HEK293 (cell line): ENCODE data around the gene CEP76.
"Not testable (repeated sequence)": the region's sequence is repeated elsewhere in the genome, so short reads cannot be mapped to it uniquely, and the experiment has no call there.

Experiments
- CTCF ChIA-PET: fragments of 350-600 bp; formaldehyde crosslinking; extraction: SDS; loops from one replicate; lab custom pipeline; 2021; ENCODE audit warnings: antibody characterized with exemption; lab: Yijun Ruan, JAX
- POLR2A ChIA-PET: fragments of 300-600 bp; formaldehyde crosslinking; extraction: SDS; loops from one replicate; lab custom pipeline; 2020; ENCODE audit warnings: antibody characterized with exemption, inconsistent platforms; lab: Yijun Ruan, JAX
- H3K27ac ChIP-seq: fragments of 200-500 bp; sonication (Bioruptor generic); 2 replicates; pipeline ENCODE4 v1.5.1; 2014; ENCODE audit warnings: low read depth, low read length, control low read depth, inconsistent platforms; ENCODE audit errors: extremely low read depth
- H3K36me3 ChIP-seq, 2 experiments: fragments of 200-500 bp in 1 of 2; sonication (Bioruptor generic) in 1 of 2; 1 replicate in 1 of 2; 2 replicates in 1 of 2; pipeline ENCODE4 v1.5.1; 2014 to 2017; ENCODE audit warnings: inconsistent platforms in 2 of 2, low read length in 2 of 2; ENCODE audit not compliant: control insufficient read depth in 2 of 2, insufficient read depth in 1 of 2
- H3K4me1 ChIP-seq: fragments of 200-500 bp; sonication (Bioruptor generic); 2 replicates; pipeline ENCODE4 v1.5.1; 2014; ENCODE audit warnings: mild to moderate bottlenecking, low read length, inconsistent platforms; ENCODE audit not compliant: control insufficient read depth, insufficient read depth
- H3K4me3 ChIP-seq: 2 replicates; pipeline ENCODE4 v1.5.1; 2011; ENCODE audit warnings: low read depth, mild to moderate bottlenecking, control low read depth, low read length, moderate library complexity
- H3K9me3 ChIP-seq: fragments of 200-500 bp; sonication (Bioruptor generic); 2 replicates; pipeline ENCODE4 v1.5.1; 2014; ENCODE audit warnings: low read depth, low read length, inconsistent platforms; ENCODE audit not compliant: control insufficient read depth, insufficient read depth
- GLI2 ChIP-seq: fragments of 450-650 bp; formaldehyde crosslinking; IDR thresholded peaks from 2 replicates; pipeline ENCODE4; 2017; ENCODE audit warnings: missing biosample characterization, missing genetic modification characterization, low read depth, borderline replicate concordance
- KLF8 ChIP-seq: fragments of 450-650 bp; formaldehyde crosslinking; IDR thresholded peaks from 2 replicates; pipeline ENCODE4 v1.5.1; 2016; ENCODE audit warnings: missing biosample characterization, missing genetic modification characterization
- KLF9 ChIP-seq: fragments of 450-650 bp; formaldehyde crosslinking; IDR thresholded peaks from 2 replicates; pipeline ENCODE4 v1.5.1; 2016; ENCODE audit warnings: missing biosample characterization, missing genetic modification characterization, low read depth
- OVOL3 ChIP-seq: fragments of 450-650 bp; formaldehyde crosslinking; IDR thresholded peaks from 2 replicates; pipeline ENCODE4 v1.5.1; 2016; ENCODE audit warnings: missing biosample characterization, missing genetic modification characterization
- PRDM1 ChIP-seq: fragments of 450-650 bp; formaldehyde crosslinking; IDR thresholded peaks from 2 replicates; pipeline ENCODE4; 2016; ENCODE audit warnings: missing biosample characterization, missing genetic modification characterization
- SALL2 ChIP-seq: fragments of 450-650 bp; formaldehyde crosslinking; IDR thresholded peaks from 2 replicates; pipeline ENCODE4 v1.5.0; 2017; ENCODE audit warnings: missing biosample characterization, mild to moderate bottlenecking, missing genetic modification characterization, borderline replicate concordance
- ZNF146 ChIP-seq: fragments of 450-650 bp; formaldehyde crosslinking; IDR thresholded peaks from 2 replicates; pipeline ENCODE4 v1.5.1; 2016; ENCODE audit warnings: missing biosample characterization, missing genetic modification characterization
- ZNF169 ChIP-seq: fragments of 450-650 bp; formaldehyde crosslinking; IDR thresholded peaks from 2 replicates; pipeline ENCODE4 v1.5.1; 2016; ENCODE audit warnings: missing biosample characterization, missing genetic modification characterization
- ZNF302 ChIP-seq: fragments of 450-650 bp; formaldehyde crosslinking; IDR thresholded peaks from 2 replicates; pipeline ENCODE4 v1.5.1; 2016; ENCODE audit warnings: missing biosample characterization, missing genetic modification characterization, low read depth
- ZNF426 ChIP-seq: fragments of 450-650 bp; formaldehyde crosslinking; IDR thresholded peaks from 2 replicates; pipeline ENCODE4 v1.5.1; 2017; ENCODE audit warnings: missing biosample characterization, missing genetic modification characterization, mild to moderate bottlenecking, inconsistent platforms, moderate library complexity
- ZNF501 ChIP-seq: fragments of 450-650 bp; formaldehyde crosslinking; IDR thresholded peaks from 2 replicates; pipeline ENCODE4 v1.5.1; 2016; ENCODE audit warnings: missing biosample characterization, missing genetic modification characterization
- ZNF747 ChIP-seq: fragments of 450-650 bp; formaldehyde crosslinking; IDR thresholded peaks from 2 replicates; pipeline ENCODE4 v1.5.1; 2016; ENCODE audit warnings: missing biosample characterization, missing genetic modification characterization
- ZSCAN16 ChIP-seq: fragments of 450-650 bp; formaldehyde crosslinking; IDR thresholded peaks from 2 replicates; pipeline ENCODE4 v1.5.1; 2016; ENCODE audit warnings: missing biosample characterization, missing genetic modification characterization
- TF ChIP-seq, protein P1 (sequence below): fragments of 450-650 bp; formaldehyde crosslinking; IDR thresholded peaks from 2 replicates; pipeline ENCODE4 v1.5.1; 2016; ENCODE audit warnings: missing biosample characterization, missing genetic modification characterization
- TF ChIP-seq, protein P2 (sequence below): fragments of 450-650 bp; formaldehyde crosslinking; IDR thresholded peaks from 2 replicates; pipeline ENCODE4 v1.5.1; 2016; ENCODE audit warnings: missing biosample characterization, missing genetic modification characterization
- TF ChIP-seq, protein P3 (sequence below): IDR thresholded peaks from 2 replicates; pipeline ENCODE4 v1.6.1; 2011; ENCODE audit warnings: mild to moderate bottlenecking, low read depth, low read length, borderline replicate concordance
- TF ChIP-seq, protein P4 (sequence below): fragments of 450-650 bp; formaldehyde crosslinking; IDR thresholded peaks from 2 replicates; pipeline ENCODE4 v1.5.1; 2017; ENCODE audit warnings: missing biosample characterization, missing genetic modification characterization
- TF ChIP-seq, protein P5 (sequence below): fragments of 450-650 bp; formaldehyde crosslinking; IDR thresholded peaks from 2 replicates; pipeline ENCODE4 v1.5.1; 2017; ENCODE audit warnings: missing biosample characterization, missing genetic modification characterization
- TF ChIP-seq, protein P6 (sequence below): sonication (generic); formaldehyde crosslinking; IDR thresholded peaks from 2 replicates; pipeline ENCODE4 v1.8.1; 2022; ENCODE audit warnings: mild to moderate bottlenecking, moderate library complexity, missing genetic modification reagents
- TF ChIP-seq, protein P7 (sequence below): fragments of 450-650 bp; formaldehyde crosslinking; IDR thresholded peaks from 2 replicates; pipeline ENCODE4 v1.5.1; 2017; ENCODE audit warnings: missing biosample characterization, missing genetic modification characterization

The CEP76 gene

DNA sequence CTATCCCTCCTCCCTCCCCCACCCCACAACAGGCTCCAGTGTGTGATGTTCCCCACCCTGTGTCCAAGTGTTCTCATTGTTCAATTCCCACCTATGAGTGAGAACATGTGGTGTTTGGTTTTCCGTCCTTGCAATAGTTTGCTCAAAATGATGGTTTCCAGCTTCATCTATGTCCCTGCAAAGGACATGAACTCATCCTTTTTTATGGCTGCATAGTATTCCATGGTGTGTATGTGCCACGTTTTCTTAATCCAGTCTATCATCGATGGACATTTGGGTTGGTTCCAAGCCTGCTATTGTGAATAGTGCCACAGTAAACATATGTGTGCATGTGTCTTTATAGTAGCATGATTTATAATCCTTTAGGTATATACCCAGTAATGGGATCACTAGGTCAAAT lies 75.3 kb downstream of the CEP76 start:
- H3K36me3 ChIP-seq, CTCF ChIA-PET, H3K4me3 ChIP-seq, POLR2A ChIA-PET, H3K4me1 ChIP-seq, H3K9me3 ChIP-seq, H3K27ac ChIP-seq: not testable (repeated sequence)
- TF ChIP-seq ZNF146 (tag by site-specific recombination), result peak; percentile 85
- TF ChIP-seq, protein P1, sequence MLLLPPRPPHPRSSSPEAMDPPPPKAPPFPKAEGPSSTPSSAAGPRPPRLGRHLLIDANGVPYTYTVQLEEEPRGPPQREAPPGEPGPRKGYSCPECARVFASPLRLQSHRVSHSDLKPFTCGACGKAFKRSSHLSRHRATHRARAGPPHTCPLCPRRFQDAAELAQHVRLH (tag by site-specific recombination), result 0 out of 2 replicates have a peak, but pooled peaks have one; percentile 27
- TF ChIP-seq, protein P2, sequence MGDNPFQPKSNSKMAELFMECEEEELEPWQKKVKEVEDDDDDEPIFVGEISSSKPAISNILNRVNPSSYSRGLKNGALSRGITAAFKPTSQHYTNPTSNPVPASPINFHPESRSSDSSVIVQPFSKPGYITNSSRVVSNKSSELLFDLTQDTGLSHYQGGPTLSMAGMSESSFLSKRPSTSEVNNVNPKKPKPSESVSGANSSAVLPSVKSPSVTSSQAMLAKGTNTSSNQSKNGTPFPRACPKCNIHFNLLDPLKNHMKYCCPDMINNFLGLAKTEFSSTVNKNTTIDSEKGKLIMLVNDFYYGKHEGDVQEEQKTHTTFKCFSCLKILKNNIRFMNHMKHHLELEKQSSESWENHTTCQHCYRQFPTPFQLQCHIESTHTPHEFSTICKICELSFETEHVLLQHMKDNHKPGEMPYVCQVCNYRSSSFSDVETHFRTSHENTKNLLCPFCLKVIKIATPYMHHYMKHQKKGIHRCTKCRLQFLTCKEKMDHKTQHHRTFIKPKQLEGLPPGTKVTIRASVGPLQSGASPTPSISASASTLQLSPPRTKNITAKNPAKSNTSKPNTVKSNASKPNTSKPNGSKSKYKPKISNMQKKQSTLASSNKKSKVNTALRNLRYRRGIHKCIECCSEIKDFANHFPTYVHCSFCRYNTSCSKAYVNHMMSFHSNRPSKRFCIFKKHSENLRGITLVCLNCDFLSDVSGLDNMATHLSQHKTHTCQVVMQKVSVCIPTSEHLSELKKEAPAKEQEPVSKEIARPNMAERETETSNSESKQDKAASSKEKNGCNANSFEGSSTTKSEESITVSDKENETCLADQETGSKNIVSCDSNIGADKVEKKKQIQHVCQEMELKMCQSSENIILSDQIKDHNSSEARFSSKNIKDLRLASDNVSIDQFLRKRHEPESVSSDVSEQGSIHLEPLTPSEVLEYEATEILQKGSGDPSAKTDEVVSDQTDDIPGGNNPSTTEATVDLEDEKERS (tag by site-specific recombination), result peak; percentile 70; the same call in 1 of the 2 replicates

DNA sequence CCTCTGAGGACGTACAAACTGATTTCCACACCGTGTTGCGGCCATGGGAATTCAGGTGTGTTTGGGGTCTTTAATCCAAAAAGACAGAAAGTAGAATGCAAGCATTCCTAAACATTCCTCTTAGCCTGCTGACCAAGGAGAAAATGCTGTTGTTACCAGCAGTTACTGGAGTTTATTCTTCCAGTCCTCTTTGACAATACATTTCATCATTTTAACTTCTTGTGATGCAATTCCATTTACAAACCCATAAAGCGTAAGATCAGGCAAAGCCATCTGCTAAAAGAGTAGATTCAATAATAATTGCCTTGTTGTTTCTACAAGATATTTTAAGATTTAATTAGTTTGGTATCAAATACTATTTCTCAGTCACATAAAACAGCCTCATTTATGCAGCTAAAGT lies 77.3 kb downstream of the CEP76 start:
- POLR2A ChIA-PET, result no interaction called here
- Histone ChIP-seq H3K27ac (no peak overlapping the region), H3K4me1 (peaks cover 6% of the 10 kb centered on the region), H3K9me3 (no peaks in the 10 kb centered on the region), H3K36me3 (no peaks in the 10 kb centered on the region; a peak in 1 of 3 replicates), H3K4me3 (no peak overlapping the region)
- TF ChIP-seq KLF8 (tag by site-specific recombination) (no peak), ZNF169 (tag by site-specific recombination) (no peak), GLI2 (tag by site-specific recombination) (no peak), PRDM1 (tag by site-specific recombination) (no peak), SALL2 (tag by site-specific recombination) (no peak), ZNF501 (tag by site-specific recombination) (no peak), ZNF747 (tag by site-specific recombination) (no peak), ZNF426 (tag by site-specific recombination) (no peak), KLF9 (tag by site-specific recombination) (no peak), ZNF302 (tag by site-specific recombination) (no peak), ZSCAN16 (no peak), OVOL3 (tag by site-specific recombination) (no peak)
- TF ChIP-seq, protein P3, sequence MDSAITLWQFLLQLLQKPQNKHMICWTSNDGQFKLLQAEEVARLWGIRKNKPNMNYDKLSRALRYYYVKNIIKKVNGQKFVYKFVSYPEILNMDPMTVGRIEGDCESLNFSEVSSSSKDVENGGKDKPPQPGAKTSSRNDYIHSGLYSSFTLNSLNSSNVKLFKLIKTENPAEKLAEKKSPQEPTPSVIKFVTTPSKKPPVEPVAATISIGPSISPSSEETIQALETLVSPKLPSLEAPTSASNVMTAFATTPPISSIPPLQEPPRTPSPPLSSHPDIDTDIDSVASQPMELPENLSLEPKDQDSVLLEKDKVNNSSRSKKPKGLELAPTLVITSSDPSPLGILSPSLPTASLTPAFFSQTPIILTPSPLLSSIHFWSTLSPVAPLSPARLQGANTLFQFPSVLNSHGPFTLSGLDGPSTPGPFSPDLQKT, result no peak
- TF ChIP-seq, protein P1 (tag by site-specific recombination), result no peak
- TF ChIP-seq, protein P4, sequence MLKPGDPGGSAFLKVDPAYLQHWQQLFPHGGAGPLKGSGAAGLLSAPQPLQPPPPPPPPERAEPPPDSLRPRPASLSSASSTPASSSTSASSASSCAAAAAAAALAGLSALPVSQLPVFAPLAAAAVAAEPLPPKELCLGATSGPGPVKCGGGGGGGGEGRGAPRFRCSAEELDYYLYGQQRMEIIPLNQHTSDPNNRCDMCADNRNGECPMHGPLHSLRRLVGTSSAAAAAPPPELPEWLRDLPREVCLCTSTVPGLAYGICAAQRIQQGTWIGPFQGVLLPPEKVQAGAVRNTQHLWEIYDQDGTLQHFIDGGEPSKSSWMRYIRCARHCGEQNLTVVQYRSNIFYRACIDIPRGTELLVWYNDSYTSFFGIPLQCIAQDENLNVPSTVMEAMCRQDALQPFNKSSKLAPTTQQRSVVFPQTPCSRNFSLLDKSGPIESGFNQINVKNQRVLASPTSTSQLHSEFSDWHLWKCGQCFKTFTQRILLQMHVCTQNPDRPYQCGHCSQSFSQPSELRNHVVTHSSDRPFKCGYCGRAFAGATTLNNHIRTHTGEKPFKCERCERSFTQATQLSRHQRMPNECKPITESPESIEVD (tag by site-specific recombination), result no peak
- TF ChIP-seq, protein P5, sequence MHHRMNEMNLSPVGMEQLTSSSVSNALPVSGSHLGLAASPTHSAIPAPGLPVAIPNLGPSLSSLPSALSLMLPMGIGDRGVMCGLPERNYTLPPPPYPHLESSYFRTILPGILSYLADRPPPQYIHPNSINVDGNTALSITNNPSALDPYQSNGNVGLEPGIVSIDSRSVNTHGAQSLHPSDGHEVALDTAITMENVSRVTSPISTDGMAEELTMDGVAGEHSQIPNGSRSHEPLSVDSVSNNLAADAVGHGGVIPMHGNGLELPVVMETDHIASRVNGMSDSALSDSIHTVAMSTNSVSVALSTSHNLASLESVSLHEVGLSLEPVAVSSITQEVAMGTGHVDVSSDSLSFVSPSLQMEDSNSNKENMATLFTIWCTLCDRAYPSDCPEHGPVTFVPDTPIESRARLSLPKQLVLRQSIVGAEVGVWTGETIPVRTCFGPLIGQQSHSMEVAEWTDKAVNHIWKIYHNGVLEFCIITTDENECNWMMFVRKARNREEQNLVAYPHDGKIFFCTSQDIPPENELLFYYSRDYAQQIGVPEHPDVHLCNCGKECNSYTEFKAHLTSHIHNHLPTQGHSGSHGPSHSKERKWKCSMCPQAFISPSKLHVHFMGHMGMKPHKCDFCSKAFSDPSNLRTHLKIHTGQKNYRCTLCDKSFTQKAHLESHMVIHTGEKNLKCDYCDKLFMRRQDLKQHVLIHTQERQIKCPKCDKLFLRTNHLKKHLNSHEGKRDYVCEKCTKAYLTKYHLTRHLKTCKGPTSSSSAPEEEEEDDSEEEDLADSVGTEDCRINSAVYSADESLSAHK (tag by site-specific recombination), result no peak
- TF ChIP-seq, protein P6, sequence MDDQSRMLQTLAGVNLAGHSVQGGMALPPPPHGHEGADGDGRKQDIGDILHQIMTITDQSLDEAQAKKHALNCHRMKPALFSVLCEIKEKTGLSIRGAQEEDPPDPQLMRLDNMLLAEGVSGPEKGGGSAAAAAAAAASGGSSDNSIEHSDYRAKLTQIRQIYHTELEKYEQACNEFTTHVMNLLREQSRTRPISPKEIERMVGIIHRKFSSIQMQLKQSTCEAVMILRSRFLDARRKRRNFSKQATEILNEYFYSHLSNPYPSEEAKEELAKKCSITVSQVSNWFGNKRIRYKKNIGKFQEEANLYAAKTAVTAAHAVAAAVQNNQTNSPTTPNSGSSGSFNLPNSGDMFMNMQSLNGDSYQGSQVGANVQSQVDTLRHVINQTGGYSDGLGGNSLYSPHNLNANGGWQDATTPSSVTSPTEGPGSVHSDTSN (CRISPR knock-in tag), result no peak
- TF ChIP-seq, protein P7, sequence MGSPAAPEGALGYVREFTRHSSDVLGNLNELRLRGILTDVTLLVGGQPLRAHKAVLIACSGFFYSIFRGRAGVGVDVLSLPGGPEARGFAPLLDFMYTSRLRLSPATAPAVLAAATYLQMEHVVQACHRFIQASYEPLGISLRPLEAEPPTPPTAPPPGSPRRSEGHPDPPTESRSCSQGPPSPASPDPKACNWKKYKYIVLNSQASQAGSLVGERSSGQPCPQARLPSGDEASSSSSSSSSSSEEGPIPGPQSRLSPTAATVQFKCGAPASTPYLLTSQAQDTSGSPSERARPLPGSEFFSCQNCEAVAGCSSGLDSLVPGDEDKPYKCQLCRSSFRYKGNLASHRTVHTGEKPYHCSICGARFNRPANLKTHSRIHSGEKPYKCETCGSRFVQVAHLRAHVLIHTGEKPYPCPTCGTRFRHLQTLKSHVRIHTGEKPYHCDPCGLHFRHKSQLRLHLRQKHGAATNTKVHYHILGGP, result no peak
- CTCF ChIA-PET, result no interaction called here
